Uterus (tissue), 2 donors: ENCODE measurements around the gene COL19A1.

Source experiments
- POLR2A ChIP-seq, 2 donors: fragments of 450-650 bp; IDR thresholded peaks; one replicate each; pipeline ENCODE4 v1.6.1; 2016; ENCODE audit warnings: antibody characterized with exemption in 2 of 2, mild to moderate bottlenecking in 1 of 2, moderate library complexity in 1 of 2
- TF ChIP-seq, protein P1 (sequence below), 4 experiments: fragments of 200-600 bp in 2 of 4; fragments of 450-650 bp in 2 of 4; sonication (generic) in 2 of 4; IDR thresholded peaks; one replicate each; pipeline ENCODE4 v1.5.1; 2016 to 2019; ENCODE audit warnings: antibody characterized with exemption in 4 of 4, mild to moderate bottlenecking in 2 of 4, moderate library complexity in 1 of 4

DNA sequence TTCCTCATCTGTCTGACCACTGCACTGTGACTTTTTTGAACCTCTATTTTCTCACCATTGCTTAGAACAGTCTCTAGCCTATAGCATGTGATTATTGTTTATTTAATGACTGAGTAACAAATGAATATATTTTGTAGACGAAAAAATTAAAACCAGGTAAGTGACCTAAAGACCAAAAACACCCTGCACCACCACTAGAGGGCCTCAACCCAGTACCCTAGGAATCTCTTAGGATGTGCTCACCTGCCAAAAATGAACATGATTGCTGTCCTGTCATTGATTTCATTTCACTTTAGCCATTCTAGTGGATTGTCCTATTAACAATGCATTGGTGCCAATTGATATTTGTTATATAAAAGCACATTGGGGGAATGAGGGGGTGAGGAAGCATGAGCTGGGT, 237.4 kb downstream of the COL19A1 start:
- no peak for TF ChIP-seq POLR2A (IDR thresholded peaks at IDR 0.05)
- TF ChIP-seq, protein P1, sequence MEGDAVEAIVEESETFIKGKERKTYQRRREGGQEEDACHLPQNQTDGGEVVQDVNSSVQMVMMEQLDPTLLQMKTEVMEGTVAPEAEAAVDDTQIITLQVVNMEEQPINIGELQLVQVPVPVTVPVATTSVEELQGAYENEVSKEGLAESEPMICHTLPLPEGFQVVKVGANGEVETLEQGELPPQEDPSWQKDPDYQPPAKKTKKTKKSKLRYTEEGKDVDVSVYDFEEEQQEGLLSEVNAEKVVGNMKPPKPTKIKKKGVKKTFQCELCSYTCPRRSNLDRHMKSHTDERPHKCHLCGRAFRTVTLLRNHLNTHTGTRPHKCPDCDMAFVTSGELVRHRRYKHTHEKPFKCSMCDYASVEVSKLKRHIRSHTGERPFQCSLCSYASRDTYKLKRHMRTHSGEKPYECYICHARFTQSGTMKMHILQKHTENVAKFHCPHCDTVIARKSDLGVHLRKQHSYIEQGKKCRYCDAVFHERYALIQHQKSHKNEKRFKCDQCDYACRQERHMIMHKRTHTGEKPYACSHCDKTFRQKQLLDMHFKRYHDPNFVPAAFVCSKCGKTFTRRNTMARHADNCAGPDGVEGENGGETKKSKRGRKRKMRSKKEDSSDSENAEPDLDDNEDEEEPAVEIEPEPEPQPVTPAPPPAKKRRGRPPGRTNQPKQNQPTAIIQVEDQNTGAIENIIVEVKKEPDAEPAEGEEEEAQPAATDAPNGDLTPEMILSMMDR (IDR thresholded peaks at IDR 0.05): no peak
